Esophagus muscularis mucosa (tissue), 4 donors: ENCODE measurements around the gene MPP4.

ENCODE experiments used
- CTCF ChIP-seq, 3 experiments: fragments of 200-600 bp in 2 of 3; fragments of 450-650 bp in 1 of 3; sonication (generic) in 2 of 3; IDR thresholded peaks; one replicate each; pipeline ENCODE4 v1.5.1; 2017 to 2019; ENCODE audit warnings: antibody characterized with exemption in 3 of 3, mild to moderate bottlenecking in 2 of 3, moderate library complexity in 1 of 3
- EP300 ChIP-seq: sonication (generic); formaldehyde crosslinking; IDR thresholded peaks from one replicate; pipeline ENCODE4 v1.6.1; 2017; ENCODE audit warnings: antibody characterized with exemption
- POLR2A ChIP-seq: fragments of 450-650 bp; IDR thresholded peaks from one replicate; pipeline ENCODE4 v1.6.1; 2017; ENCODE audit warnings: antibody characterized with exemption, moderate library complexity, mild to moderate bottlenecking, low read depth
- POLR2AphosphoS5 ChIP-seq, 2 donors: sonication (generic); formaldehyde crosslinking; IDR thresholded peaks; one replicate each; pipeline ENCODE4 v1.6.1; 2017; ENCODE audit warnings: antibody characterized with exemption in 2 of 2

- TF ChIP-seq POLR2AphosphoS5 (IDR thresholded peaks at IDR 0.05) (no peak), POLR2A (no peak), CTCF (IDR thresholded peaks at IDR 0.05) (peak in 1 of 3 experiments; percentile 9), EP300 (no peak)
Measured at GRCh38 chr2:201680743-201681142, 17.7 kb downstream of the MPP4 start.
